ENCODE results near the gene NCAN.

Gene NCAN

GRCh38 chr19:19292607-19293006 is 80.8 kb downstream of the NCAN start:
- TF ChIP-seq YY1 (IDR thresholded peaks at IDR 0.05; ENCODE audit: low read depth): no peak
- no peak for TF ChIP-seq TCF12 (IDR thresholded peaks at IDR 0.05; ENCODE audit: low read depth)
- TF ChIP-seq EGR1 (IDR thresholded peaks at IDR 0.05): no peak
- no peak for TF ChIP-seq EP300 (IDR thresholded peaks at IDR 0.05; ENCODE audit: borderline replicate concordance)
- TF ChIP-seq NFIC (IDR thresholded peaks at IDR 0.05): no peak
- TF ChIP-seq TAF1 (IDR thresholded peaks at IDR 0.05; ENCODE audit: low read depth): no peak
- no peak for TF ChIP-seq USF1 (IDR thresholded peaks at IDR 0.05)
- TF ChIP-seq FOXM1 (IDR thresholded peaks at IDR 0.05; ENCODE audit: borderline replicate concordance, low read depth): no peak
- no peak for TF ChIP-seq ZBTB7A (IDR thresholded peaks at IDR 0.05; ENCODE audit: low read depth)
- TF ChIP-seq CEBPB (IDR thresholded peaks at IDR 0.05): no peak

GRCh38 chr19:19294914-19295313 is 83.2 kb downstream of the NCAN start:
- no peak for TF ChIP-seq EGR1 (IDR thresholded peaks at IDR 0.05)
- no peak for TF ChIP-seq REST (IDR thresholded peaks at IDR 0.05; ENCODE audit: low read depth)
- TF ChIP-seq TEAD4 (IDR thresholded peaks at IDR 0.05): no peak
- no peak for TF ChIP-seq YY1 (IDR thresholded peaks at IDR 0.05; ENCODE audit: low read depth)
- TF ChIP-seq CEBPB (IDR thresholded peaks at IDR 0.05): no peak
- TF ChIP-seq FOXM1 (IDR thresholded peaks at IDR 0.05; ENCODE audit: borderline replicate concordance, low read depth): no peak
- no peak for TF ChIP-seq RAD21 (IDR thresholded peaks at IDR 0.05; ENCODE audit: low read depth)
- TF ChIP-seq CREB1 (IDR thresholded peaks at IDR 0.05; ENCODE audit: low read depth): no peak
- no peak for TF ChIP-seq EP300 (IDR thresholded peaks at IDR 0.05; ENCODE audit: borderline replicate concordance)
- no peak for TF ChIP-seq USF1 (IDR thresholded peaks at IDR 0.05)
- TF ChIP-seq TAF1 (IDR thresholded peaks at IDR 0.05; ENCODE audit: low read depth): no peak
- TF ChIP-seq ZBTB7A (IDR thresholded peaks at IDR 0.05; ENCODE audit: low read depth): no peak
- no peak for TF ChIP-seq NFIC (IDR thresholded peaks at IDR 0.05)

GRCh38 chr19:19296953-19297689 is 85.4 kb downstream of the NCAN start:
- TF ChIP-seq TCF12 (IDR thresholded peaks at IDR 0.05; ENCODE audit: low read depth) (no peak), NFIC (IDR thresholded peaks at IDR 0.05) (no peak), EGR1 (IDR thresholded peaks at IDR 0.05) (no peak), TEAD4 (IDR thresholded peaks at IDR 0.05) (no peak), TAF1 (IDR thresholded peaks at IDR 0.05; ENCODE audit: low read depth) (no peak), MAX (IDR thresholded peaks at IDR 0.05) (no peak), EP300 (IDR thresholded peaks at IDR 0.05; ENCODE audit: borderline replicate concordance) (no peak), REST (IDR thresholded peaks at IDR 0.05; ENCODE audit: low read depth) (no peak), FOXM1 (IDR thresholded peaks at IDR 0.05; ENCODE audit: borderline replicate concordance, low read depth) (no peak), USF1 (IDR thresholded peaks at IDR 0.05) (no peak), RAD21 (IDR thresholded peaks at IDR 0.05; ENCODE audit: low read depth) (no peak), YY1 (IDR thresholded peaks at IDR 0.05; ENCODE audit: low read depth) (no peak), CEBPB (IDR thresholded peaks at IDR 0.05) (no peak), ZBTB7A (IDR thresholded peaks at IDR 0.05; ENCODE audit: low read depth) (no peak), CREB1 (IDR thresholded peaks at IDR 0.05; ENCODE audit: low read depth) (no peak)

- TF ChIP-seq TEAD4 (IDR thresholded peaks at IDR 0.05) (no peak), RAD21 (IDR thresholded peaks at IDR 0.05; ENCODE audit: low read depth) (no peak), TAF1 (IDR thresholded peaks at IDR 0.05; ENCODE audit: low read depth) (no peak), CREB1 (IDR thresholded peaks at IDR 0.05; ENCODE audit: low read depth) (no peak), EP300 (IDR thresholded peaks at IDR 0.05; ENCODE audit: borderline replicate concordance) (no peak), FOXM1 (IDR thresholded peaks at IDR 0.05; ENCODE audit: borderline replicate concordance, low read depth) (no peak), TCF12 (IDR thresholded peaks at IDR 0.05; ENCODE audit: low read depth) (no peak), CEBPB (IDR thresholded peaks at IDR 0.05) (no peak), ZBTB7A (IDR thresholded peaks at IDR 0.05; ENCODE audit: low read depth) (no peak), EGR1 (IDR thresholded peaks at IDR 0.05) (no peak), NFIC (IDR thresholded peaks at IDR 0.05) (no peak), REST (IDR thresholded peaks at IDR 0.05; ENCODE audit: low read depth) (no peak), USF1 (IDR thresholded peaks at IDR 0.05) (no peak), YY1 (IDR thresholded peaks at IDR 0.05; ENCODE audit: low read depth) (no peak)
Measured at GRCh38 chr19:19297759-19298158, 86.0 kb downstream of the NCAN start.
